Measurements from ENCODE around the gene NFIA. TPM values are rescaled to one million over a fixed set of nuclear protein-coding genes. Genes with fewer than 3 reads are reported as not detected.

Gene NFIA
- total and polyA plus RNA-seq, 12 donors = 11.2 to 117 (median 92.5) TPM

- WGBS, 2 donors = 30 to 32% methylated on average over 4 of the region's 4 CpGs
- Histone ChIP-seq H3K4me1 (peaks cover 18 to 94% (median 69%) of the 10 kb centered on the region in 9 donors), H3K4me3 (no peak overlapping the region), H3K27ac (peak overlapping the region in 6 of 10 donors; percentile 5 to 67 (median 36)), H3K36me3 (no peaks in the 10 kb centered on the region), H3K9me3 (no peaks in the 10 kb centered on the region), H3K27me3 (no peaks in the 10 kb centered on the region)
- ATAC-seq = peak in 1 of 8 donors; percentile 3
- DNase-seq = no peak
- intact Hi-C loops (cut with DNase I) = loop anchor here in 2 of 10 donors (10.0 kb wide), 2 partner anchors 47 to 117 kb away; no protein-coding TSS in a partner anchor
- no peak for TF ChIP-seq CTCF (IDR thresholded peaks at IDR 0.05)
These were observed 89.6 kb downstream of the NFIA start for GRCh38 chr1:61171974-61172373.

- no peaks in the 10 kb centered on the region for H3K27me3 ChIP-seq
- H3K9me3 ChIP-seq = no peaks in the 10 kb centered on the region
- WGBS, 2 donors = 66 to 70% methylated on average over 6 of the region's 6 CpGs
- H3K36me3 ChIP-seq = no peaks in the 10 kb centered on the region
- ATAC-seq (peak in 6 of 8 donors; percentile 36 to 66 (median 56)), DNase-seq (peak; percentile 52 to 59)
- intact Hi-C loops (cut with DNase I) = loop anchor here in 2 of 10 donors (10.0 kb wide), 2 partner anchors 48 to 118 kb away; no protein-coding TSS in a partner anchor
- no peak for TF ChIP-seq CTCF (IDR thresholded peaks at IDR 0.05)
- H3K4me1 ChIP-seq = peaks cover 18 to 98% (median 73%) of the 10 kb centered on the region in 9 donors
- peak overlapping the region in 7 of 10 donors; percentile 5 to 67 (median 31) for H3K27ac ChIP-seq
- H3K4me3 ChIP-seq = no peak overlapping the region
These were observed 90.8 kb downstream of the NFIA start for GRCh38 chr1:61173118-61173517.

GRCh38 chr1:61174060-61174795 is 91.9 kb downstream of the NFIA start:
- peaks cover 18 to 98% (median 74%) of the 10 kb centered on the region in 9 donors for H3K4me1 ChIP-seq
- peak overlapping the region in 4 of 10 donors; percentile 33 to 67 (median 46) for H3K27ac ChIP-seq
- no peak overlapping the region for H3K4me3 ChIP-seq
- no peak for DNase-seq
- intact Hi-C loops (cut with DNase I) = loop anchor here in 2 of 10 donors (10.0 kb wide), 2 partner anchors 49 to 119 kb away; no protein-coding TSS in a partner anchor
- TF ChIP-seq CTCF (IDR thresholded peaks at IDR 0.05) = no peak
- H3K27me3 ChIP-seq = no peaks in the 10 kb centered on the region
- no peaks in the 10 kb centered on the region for H3K36me3 ChIP-seq
- 51 to 64% methylated on average over 5 of the region's 5 CpGs for WGBS, 2 donors
- H3K9me3 ChIP-seq = no peaks in the 10 kb centered on the region
- ATAC-seq = peak in 4 of 8 donors; percentile 46 to 68 (median 56)

- peak in 3 of 8 donors; percentile 33 to 50 (median 34) for ATAC-seq
- intact Hi-C loops (cut with DNase I) = loop anchor here in 2 of 10 donors (10.0 kb wide), 2 partner anchors 51 to 121 kb away; no protein-coding TSS in a partner anchor
These were observed 93.6 kb downstream of the NFIA start for GRCh38 chr1:61175976-61176375.

More at GRCh38 chr1:61175976-61176375, 93.6 kb downstream of the NFIA start:
- Histone ChIP-seq H3K27me3 (no peaks in the 10 kb centered on the region), H3K36me3 (no peaks in the 10 kb centered on the region), H3K27ac (peak overlapping the region in 3 of 10 donors; percentile 2 to 67 (median 43)), H3K4me1 (peaks cover 11 to 89% (median 64%) of the 10 kb centered on the region in 9 donors), H3K4me3 (no peak overlapping the region), H3K9me3 (no peaks in the 10 kb centered on the region)
- WGBS, 2 donors = 71 to 72% methylated on average over 6 of the region's 6 CpGs
- no peak for TF ChIP-seq CTCF (IDR thresholded peaks at IDR 0.05)
- DNase-seq = no peak
